NOMO-1 treated with dmso at 0.1 percent for 144 hours (cell line): Measurements from ENCODE around the gene GNA15.
"Not testable (repeated sequence)": the region's sequence is repeated elsewhere in the genome, so short reads cannot be mapped to it uniquely, and the experiment has no call there.

Source experiments
- DNase-seq: peaks from one replicate; lab custom pipeline; 2025; ENCODE audit not compliant: unreplicated experiment; lab: John Stamatoyannopoulos, UW

The GNA15 gene

GRCh38 chr19:3171894-3172672 lies 36.2 kb downstream of the GNA15 start:
- DNase-seq = no peak

- not testable (repeated sequence) for DNase-seq
Measured at GRCh38 chr19:3172673-3173000, 36.8 kb downstream of the GNA15 start.

GRCh38 chr19:3175781-3176714 lies 40.2 kb downstream of the GNA15 start:
- DNase-seq = no peak

- DNase-seq = peak; percentile 27
Measured at GRCh38 chr19:3176715-3177501, 41.1 kb downstream of the GNA15 start.

GRCh38 chr19:3178377-3178972 lies 42.6 kb downstream of the GNA15 start, which contains the start of gene S1PR4:
Gene S1PR4 (plus strand): TSS chr19:3178769. CDS start chr19:3178793, 24 bp downstream.
- DNase-seq = peak; percentile 60

- peak; percentile 28 for DNase-seq
Measured at GRCh38 chr19:3178973-3179738, 43.3 kb downstream of the GNA15 start.

- DNase-seq = no peak
Measured at GRCh38 chr19:3179739-3180293, 44.0 kb downstream of the GNA15 start.

- DNase-seq = no peak
Measured at GRCh38 chr19:3183721-3184641, 48.1 kb downstream of the GNA15 start.

- DNase-seq = peak; percentile 65
Measured at GRCh38 chr19:3184847-3185460, 49.1 kb downstream of the GNA15 start.

GRCh38 chr19:3185461-3186159 lies 49.8 kb downstream of the GNA15 start, which contains the start of gene NCLN:
Gene NCLN (plus strand): TSS chr19:3185930. CDS start chr19:3186031, 101 bp downstream.
- peak; percentile 95 for DNase-seq

GRCh38 chr19:3186160-3186688 lies 50.4 kb downstream of the GNA15 start:
- no peak for DNase-seq

GRCh38 chr19:3186891-3187661 lies 51.2 kb downstream of the GNA15 start:
- DNase-seq = no peak

GRCh38 chr19:3187662-3188511 lies 52.1 kb downstream of the GNA15 start:
- no peak for DNase-seq

- DNase-seq = no peak
Measured at GRCh38 chr19:3188627-3189596, 53.1 kb downstream of the GNA15 start.
